RPMI7951 (cell line): Measurements from ENCODE around the gene ARMC6. TPM values are rescaled to one million over a fixed set of nuclear protein-coding genes. Genes with fewer than 3 reads are reported as not detected.
"Not testable (repeated sequence)": the region's sequence is repeated elsewhere in the genome, so short reads cannot be mapped to it uniquely, and the experiment has no call there.

Experiments
- DNase-seq: peaks from one replicate; pipeline ENCODE4 v3.0.0-alpha.2; 2012; ENCODE audit warnings: low read depth
- total RNA-seq: library from RNA; depleted of rRNA; stranded (reverse); fragments of >200 nt; shearing (Covaris generic); gene quantifications from 2 replicates; pipeline ENCODE4 v1.2.3, GENCODE V29; 2014

The ARMC6 gene
- total RNA-seq, 1 experiment from 2014 or later, result 54.1 TPM

DNA sequence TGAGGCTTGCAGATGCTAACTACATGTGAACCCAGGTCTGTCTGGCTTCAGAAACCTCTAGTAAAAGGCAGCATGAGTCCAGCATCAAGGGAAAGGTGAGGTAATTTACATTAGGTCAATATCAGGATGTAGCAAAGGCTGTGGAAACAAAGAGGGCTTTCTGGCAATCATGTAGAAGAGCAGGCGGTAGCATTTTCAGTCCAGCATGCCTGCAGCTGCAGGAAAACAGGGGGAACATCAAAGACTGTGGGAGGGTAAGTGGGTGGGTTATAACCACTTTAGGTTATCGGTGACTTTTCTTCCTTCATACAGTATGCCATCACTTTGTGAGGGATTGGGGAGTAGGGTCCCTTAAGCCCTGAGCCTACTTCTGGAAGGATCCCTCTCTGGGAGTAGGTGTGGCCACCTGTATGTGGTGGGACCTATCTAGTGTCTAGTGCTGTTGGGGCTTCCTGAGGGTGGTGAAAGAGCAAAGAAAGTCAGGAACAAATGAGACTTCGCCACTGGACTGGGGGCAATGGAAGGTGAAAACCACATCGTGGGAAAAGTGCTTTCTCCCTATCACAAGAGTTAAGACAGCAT, 10.9 kb upstream of the ARMC6 start:
- no peak for DNase-seq

DNA sequence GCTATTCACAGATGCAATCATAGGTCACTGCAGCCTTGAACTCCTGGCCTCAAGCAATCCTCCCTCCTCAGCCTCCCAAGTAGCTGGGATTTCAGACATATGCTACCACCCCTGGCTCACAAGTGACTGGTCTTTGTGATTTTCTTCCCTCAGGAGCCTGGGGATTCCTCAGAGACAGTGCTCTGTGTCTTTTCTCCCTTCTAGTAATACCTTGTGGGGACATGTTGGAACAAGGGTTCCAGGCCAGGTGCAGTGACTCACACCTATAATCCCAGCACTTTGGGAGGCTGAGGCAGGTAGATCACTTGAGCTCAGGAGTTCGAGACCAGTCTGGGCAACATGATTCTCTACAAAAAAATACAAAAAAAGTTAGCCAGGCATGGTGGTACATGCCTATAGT, 10.0 kb upstream of the ARMC6 start:
- not testable (repeated sequence) for DNase-seq

DNA sequence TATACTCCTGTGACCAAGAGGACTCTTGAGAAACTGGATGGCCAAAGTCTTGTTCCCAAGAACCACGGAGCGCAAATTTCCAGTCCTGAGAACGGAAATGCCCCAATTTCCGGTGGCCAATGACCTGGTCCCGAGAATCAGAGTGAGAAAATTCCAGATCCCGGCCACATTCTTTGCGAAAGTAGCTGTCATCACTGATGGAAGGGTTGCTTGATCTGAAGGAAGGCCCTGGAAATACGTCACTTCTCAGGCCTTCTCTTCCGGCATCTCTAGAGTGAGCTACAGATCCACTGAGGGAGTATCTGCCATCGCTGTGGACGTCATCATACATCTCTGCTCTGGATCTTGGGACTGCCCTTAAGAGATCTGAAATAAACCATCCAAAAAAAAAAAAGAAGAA, 7.5 kb upstream of the ARMC6 start:
- DNase-seq, result no peak

DNA sequence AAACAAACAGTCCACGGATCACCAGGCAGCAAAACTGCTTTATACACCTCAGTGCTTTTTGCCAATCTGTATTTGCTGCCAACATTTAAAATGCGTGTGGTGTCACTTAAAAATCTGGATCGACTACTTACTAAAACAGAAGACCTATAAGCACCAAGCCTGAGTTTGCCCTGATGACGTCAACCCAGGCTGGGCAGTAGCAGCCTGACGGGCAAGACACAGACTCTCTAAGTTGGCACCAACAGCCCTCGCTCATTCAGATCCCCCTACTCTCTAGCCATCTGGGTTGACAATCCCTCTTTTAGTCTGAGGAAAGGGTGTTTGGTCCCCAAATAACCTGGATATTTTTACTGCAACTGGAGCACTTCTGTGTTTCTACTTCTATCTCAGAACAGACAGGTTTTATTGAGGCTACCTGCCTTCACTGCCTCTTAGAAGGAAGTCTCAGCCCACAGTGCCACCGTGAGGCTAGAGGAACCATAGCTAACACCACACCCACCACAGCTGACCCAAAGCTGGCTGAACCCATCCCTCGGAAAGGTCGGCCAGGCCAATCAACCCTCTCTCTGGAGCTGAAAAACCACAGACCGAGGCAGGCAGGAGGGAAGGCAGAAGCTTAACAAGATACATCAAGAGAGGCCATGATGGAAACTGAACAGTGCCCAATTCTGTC, 7.0 kb upstream of the ARMC6 start:
- DNase-seq, result no peak

DNA sequence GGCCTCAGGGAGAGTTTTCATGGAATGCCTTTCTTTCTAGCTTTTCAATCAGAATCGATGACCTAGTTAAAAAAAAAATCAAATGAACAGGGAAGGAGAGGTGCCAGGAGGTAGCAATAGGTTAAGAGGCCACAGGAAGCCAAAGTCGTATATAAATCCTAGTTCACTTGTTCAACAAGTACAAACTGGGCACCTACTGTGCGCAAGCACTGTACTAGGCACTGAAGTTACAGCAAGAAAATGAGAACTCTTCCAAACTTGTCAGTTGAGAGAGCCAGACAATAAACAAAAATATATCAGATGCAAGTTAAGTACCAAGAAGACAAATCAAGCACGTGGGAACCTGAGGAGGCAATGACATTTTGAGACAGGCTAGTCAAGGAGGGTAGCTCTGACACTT, 6.2 kb upstream of the ARMC6 start:
- no peak for DNase-seq

DNA sequence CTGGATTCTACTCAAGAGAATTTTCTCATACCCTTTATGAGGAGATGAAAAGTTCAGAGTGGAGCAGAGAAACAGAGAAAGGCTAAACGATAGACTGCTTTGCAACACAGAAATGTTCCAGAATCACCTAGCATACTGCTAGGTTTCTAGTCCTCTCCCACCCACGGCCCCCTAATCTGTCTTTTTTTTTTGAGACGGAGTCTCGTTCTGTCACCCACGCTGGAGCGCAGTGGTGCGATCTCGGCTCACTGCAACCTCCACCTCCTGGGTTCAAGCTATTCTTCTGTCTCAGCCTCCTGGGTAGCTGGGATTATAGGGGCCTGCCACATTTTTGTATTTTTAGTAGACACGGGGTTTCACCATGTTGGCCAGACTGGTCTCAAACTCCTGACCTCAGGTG, 4.9 kb upstream of the ARMC6 start:
- no peak for DNase-seq

DNA sequence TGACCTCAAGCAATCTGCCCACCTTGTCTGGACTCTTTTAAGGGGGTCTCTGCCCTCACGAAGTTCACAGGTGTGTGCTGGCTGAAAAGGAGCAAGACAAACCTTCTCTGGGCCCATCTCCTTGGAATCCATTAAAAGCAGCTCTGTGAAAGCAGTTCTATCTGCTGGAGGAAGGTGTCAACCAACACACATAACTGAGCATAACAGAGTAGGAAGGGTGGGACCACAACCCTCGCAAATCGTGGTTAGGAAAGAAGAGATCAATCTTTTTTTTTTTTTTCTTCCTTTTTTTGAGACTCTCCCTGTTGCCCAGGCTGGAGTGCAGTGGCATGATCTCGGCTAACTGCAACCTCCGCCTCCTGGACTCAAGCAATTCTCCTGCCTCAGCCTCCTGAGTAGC, 1.5 kb upstream of the ARMC6 start:
- DNase-seq, result no peak

DNA sequence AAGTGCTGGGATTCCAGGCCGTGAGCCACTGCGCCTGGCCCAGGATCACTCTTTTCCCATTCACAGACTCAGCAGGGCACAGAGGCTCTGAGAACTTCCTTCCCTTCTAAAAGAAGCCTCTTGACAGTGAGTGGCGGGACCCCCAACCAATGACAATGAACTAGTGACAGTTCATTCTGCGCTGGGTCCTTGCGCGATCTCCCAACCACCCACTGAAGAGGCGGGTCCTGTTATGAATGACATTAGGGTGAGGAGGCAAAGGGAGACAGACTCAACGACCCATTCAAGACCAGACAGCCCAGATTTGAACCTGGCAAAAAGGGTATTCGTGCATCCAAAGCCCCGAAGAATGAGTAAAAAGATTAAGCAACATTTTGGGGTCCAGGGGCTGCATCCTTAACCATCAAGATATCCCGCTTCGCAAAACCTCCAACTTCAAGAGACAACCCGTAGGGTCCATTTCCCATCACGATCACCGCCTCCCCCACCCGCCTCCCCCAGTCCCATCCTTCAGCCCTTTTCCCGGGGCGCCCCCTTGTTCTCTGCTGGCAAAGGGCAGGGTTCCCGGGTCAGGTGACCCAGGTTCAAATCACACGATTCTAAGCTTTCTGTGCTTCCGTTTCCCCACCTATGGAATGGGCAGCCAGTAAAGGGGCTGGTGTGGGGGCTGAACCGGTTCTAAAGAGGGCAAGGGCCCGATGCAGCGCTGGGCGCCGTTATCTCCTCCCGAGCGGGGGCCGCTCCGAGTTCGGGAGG, 805 bp upstream of the ARMC6 start:
- peak; percentile 98 for DNase-seq

DNA sequence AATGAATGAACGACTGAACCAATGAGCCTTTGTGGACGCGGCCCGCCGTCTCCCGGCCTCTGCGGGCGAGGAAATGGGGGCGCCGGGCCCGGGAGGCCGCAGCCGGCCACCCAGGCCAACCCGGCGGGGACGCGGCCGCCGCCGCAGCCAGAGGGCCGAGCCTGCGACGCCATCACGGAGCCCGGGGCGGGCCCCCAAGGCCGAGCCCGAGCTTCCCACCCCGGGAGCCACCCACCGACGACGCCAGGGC, 302 bp upstream of the ARMC6 start:
- DNase-seq, result no peak

DNA sequence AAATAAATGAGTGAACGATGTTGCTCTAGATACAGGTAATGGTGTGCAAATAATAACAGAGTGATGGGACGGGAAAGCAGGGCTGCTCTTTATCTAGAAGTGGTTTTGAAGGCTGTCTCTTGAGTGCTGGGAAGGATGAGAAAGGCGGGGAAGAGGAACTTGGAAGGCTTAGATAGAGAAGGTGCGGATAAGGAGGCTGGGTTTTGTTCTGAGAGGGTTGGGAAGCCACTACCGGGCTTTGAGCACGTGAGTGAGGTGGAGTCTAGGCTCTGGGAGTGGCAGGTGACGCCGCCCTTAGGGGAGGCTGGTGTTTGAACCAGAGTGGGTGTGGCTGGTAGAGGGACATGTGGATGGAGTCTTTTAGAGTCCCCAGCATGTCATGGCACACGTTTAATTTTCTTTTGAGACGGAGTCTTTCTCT, 811 bp downstream of the ARMC6 start:
- DNase-seq, result peak; percentile 79

DNA sequence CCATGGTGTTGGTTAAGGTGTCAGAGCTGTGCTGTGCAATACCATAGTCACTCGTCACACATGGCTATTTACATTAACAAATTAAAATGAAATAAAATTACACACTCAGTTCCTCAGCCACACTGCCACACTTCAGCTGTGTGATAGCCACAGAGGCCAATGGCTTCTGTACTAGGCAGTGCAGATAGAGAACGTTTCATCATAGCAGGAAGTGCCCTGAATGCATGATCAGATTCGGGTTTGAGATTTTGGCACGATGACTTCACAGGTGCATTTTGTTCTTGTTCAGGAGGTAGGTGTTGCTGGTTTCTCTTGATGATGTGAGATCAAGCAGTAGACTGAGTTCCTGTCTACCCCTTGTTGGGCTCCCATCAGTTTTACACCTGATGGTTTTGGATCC, 6.5 kb downstream of the ARMC6 start:
- no peak for DNase-seq

DNA sequence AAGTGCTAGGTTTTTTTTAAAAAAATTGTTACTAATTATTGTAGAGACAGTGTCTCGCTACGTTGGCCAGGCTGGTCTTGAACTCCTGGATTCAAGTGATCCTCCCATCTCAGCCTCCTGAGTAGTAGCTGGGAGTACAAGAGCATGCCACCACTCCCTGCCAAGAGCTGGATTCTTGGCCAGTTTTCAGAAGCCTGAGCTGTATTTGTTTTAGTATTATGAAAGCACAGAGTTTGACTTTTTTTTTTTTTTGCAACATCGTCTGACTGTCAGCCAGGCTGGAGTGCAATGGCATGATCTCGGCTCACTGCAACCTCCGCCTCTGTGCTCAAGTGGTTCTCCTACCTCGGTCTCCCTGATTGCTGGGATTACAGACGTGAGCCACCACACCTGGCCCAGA, 7.0 kb downstream of the ARMC6 start:
- peak; percentile 22 for DNase-seq

DNA sequence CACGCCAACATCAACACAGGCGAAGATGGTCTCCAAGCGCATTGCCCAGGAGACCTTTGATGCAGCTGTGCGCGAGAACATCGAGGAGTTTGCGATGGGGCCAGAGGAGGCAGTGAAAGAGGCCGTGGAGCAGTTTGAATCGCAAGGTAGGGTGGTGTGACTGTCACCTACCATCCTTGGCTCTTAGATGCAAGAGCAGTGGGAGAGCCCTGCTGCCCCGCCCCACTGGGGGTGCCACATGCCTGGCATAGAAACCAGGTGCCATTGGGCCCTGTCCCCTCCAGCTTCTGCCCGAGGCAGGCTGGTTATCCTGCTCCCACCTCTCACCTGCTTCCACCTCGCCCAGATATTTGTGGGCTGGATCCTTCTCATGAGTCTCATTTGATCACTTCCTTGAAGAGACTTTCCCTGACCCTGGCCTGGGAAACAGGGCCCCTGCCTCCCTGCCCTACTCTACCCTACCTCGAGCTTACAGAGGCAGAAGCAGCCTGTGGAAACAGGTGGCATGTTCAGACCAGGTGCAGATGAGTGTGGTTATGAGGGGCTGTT, 9.4 kb downstream of the ARMC6 start:
- no peak for DNase-seq

DNA sequence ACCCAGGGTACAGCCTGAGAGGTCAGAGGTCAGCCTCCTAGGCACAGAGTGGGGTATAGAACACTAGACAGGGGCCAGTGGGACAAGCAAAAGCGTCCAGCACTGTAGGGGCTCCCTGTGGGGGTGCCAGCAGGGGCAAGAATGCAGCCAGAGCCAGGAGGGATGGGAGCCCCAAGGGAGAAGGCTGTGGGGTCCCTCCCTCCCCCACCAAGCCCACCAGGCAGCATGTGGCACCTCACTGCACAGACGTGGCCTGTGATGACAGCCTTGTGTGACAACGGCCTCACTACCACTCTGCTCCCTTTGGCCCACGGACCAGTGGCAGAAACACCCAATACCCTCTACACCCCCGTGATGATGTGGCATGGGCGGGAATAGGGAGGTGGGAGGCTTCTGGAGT, 10.1 kb downstream of the ARMC6 start:
- DNase-seq, result no peak

DNA sequence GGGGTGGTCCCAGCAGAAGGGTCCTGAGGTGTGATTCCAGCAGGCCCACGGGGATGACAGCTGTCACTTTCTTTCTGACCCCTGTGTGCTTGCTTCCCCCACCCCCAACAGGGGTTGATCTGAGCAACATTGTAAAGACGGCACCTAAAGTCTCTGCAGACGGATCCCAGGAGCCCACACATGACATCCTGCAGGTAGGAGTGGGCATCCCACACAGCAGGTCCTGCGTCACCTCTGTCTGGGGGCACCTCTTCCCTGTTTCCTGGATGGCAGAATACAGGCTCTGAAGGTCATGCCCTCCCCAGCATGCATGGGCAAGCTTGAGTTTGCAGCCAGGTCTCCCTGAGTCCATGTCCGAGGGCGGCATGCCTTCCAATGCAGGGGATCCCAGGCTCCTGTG, 10.5 kb downstream of the ARMC6 start:
- DNase-seq, result no peak

DNA sequence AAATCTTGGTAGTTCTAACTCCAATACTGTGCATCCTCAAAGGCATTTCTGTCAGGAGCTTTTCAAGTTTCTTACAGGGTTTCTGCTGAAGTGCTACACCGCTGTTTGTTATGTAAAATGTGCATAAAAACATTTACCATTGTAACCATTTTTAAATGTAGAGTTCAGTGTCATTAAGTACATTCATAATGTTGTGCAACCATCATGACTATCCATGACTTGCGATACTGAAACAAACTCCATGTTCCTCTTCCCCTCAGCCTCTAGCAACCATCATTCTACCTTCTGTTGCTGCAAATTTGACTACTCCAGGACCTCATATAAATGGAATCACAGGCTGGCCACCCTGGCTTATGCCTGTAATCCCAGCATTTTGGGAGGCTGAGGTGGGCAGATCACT, 16.0 kb downstream of the ARMC6 start:
- DNase-seq, result no peak

DNA sequence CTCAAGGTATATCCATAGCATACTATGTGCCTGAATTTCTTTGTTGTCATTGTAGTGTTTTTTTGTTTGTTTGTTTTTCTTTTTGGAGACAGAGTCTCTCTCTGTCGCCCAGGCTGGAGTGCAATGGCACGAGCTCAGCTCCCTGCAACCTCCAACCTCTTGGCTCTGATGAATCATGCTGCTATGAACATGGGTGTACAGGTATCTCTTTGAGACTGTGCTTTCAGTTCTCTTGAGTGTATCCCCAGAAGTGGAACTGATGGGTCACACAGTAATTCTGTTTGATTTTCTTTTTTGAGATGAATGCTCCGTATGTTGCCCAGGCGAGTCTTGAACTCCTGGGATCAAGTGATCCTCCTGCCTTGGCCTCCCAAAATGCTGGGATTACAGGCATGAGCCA, 16.7 kb downstream of the ARMC6 start:
- no peak for DNase-seq

DNA sequence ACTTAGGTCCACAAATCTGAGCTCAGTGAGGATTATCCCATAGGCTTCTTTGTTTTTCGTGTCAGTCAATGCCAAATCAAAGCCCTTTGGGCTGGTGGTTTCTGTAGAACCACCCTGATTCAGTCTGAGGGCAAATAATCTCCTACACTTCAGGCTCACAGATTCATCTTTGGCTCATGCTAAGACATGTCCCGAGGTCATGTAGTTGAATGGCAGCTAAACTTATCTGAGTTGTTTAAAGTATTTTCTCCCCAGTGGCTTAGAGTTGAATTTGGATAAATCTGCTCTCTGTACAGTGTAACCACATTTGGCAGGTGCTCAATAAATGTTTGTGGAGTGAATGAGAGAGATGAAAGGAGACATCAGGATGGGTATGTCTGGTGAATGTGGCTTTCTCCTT, 17.3 kb downstream of the ARMC6 start:
- no peak for DNase-seq

DNA sequence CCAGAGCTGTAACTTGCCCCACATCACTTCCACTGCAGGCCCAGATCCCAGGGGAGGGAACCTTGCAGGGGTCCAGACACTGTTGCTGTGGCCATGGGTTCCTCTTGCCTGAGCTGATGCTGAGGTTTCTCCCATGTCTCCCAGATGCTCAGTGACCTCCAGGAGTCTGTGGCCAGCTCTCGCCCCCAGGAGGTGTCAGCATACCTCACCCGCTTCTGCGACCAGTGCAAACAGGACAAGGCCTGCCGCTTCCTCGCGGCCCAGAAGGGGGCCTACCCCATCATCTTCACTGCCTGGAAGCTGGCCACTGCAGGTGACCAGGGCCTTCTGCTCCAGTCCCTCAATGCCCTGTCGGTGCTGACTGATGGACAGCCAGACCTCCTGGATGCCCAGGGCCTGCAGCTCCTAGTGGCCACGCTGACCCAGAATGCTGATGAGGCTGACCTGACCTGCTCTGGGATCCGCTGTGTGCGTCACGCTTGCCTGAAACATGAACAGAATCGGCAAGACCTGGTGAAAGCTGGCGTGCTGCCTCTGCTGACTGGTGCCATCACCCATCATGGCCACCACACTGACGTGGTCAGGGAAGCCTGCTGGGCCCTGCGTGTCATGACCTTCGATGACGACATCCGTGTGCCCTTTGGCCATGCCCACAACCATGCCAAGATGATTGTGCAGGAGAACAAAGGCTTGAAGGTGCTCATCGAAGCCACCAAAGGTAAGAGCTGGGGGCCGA, 18.2 kb downstream of the ARMC6 start:
- no peak for DNase-seq

DNA sequence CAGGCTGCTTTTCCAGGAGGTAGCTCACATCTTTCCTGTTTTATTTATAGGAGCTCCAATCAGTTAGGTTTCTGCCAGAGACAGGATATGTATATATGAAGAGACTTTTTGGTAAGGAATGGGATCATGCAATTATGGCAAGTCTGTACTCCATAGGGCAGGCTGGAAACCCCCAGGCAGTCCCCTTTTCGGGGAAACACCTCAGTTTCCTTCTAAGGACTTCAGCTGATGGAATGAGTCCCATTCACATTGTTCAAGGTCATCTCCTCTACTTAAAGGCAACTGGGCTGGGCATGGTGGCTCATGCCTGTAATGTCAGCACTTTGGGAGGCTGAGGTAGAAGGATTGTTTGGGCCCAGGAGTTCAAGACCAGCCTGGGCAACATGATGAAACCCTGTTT, 19.5 kb downstream of the ARMC6 start:
- DNase-seq, result no peak

DNA sequence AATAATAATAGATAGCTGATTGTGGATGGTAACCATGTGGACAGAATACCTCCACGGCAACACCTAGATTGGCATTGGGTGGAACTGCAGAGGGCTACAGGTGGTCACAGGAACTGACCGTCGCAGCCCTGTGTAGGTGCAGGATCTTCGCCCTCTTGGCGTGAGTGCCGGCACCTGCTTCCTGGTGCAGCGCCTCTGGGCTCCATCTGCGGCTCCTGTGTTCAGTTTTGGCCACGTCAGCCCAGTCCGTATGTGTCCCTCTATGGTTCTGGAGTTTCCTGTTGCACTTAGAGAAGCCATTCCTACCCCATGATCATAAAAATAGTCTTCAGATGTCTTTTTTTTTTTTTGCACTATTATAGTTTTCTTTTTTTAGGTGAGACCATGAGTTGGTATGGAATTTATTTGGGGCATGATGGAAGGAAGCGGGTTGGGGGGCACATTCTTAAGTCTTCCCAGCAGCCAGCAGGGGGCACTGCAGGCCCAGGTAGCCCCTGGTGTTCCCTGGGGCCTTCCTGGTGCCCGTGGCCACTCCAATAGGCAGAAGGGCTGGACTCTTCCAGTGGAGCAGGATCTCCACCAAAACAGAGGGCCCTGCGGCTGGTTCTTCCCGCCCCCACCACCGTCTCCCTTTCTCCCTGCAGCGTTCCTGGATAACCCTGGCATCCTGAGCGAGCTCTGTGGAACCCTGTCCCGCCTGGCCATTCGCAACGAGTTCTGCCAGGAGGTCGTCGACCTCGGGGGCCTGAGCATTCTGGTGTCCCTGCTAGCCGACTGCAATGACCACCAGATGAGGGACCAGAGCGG, 20.3 kb downstream of the ARMC6 start:
- peak; percentile 37 for DNase-seq
